Pancreas (tissue), 10 donors: ENCODE results near the gene LARGE2. TPM values are rescaled to one million over a fixed set of nuclear protein-coding genes. Genes with fewer than 3 reads are reported as not detected.
A peak's percentile ranks its signal among the peaks of the same experiment; 100 is the strongest.

ENCODE experiments used
- ATAC-seq, 4 donors: fragments of 200-7000 bp; cut with Tn5 transposase; one replicate each; pipeline versions ENCODE4 v1.8.0 to v1.9.1; 2020; ENCODE audit warnings: mild to moderate bottlenecking in 4 of 4, moderate library complexity in 4 of 4
- DNase-seq, 6 donors: peaks; one replicate each; pipeline ENCODE4 v3.0.0-alpha.2; 2020
- FAIRE-seq: peaks from 2 replicates; lab custom pipeline; 2012; peaks lifted over from hg19 to GRCh38; lab: Jason Lieb, UNC
- H3K27ac ChIP-seq, 4 donors: fragments of 200-600 bp; sonication (generic); 1 replicate in 3 of 4; 2 replicates in 1 of 4; pipeline versions ENCODE4 v1.5.0 to v1.8.0; 2020
- H3K27me3 ChIP-seq, 4 donors: fragments of 200-600 bp; one replicate each; pipeline ENCODE4 v1.8.0; 2021
- H3K36me3 ChIP-seq, 3 donors: fragments of 200-600 bp; sonication (generic) in 1 of 3; one replicate each; pipeline versions ENCODE4 v1.5.0 to v1.8.0; 2020 to 2021
- H3K4me1 ChIP-seq, 3 donors: fragments of 200-600 bp; one replicate each; pipeline ENCODE4 v1.8.0; 2021
- H3K4me3 ChIP-seq, 4 donors: fragments of 200-600 bp; sonication (generic) in 2 of 4; one replicate each; pipeline versions ENCODE4 v1.5.0 to v1.8.0; 2020 to 2021
- H3K9me3 ChIP-seq, 4 donors: fragments of 200-600 bp; one replicate each; pipeline ENCODE4 v1.8.0; 2021
- WGBS, 2 donors: extraction: QIAGEN DNeasy Blood & Tissue Kit; methylation state at CpG; one replicate each; pipeline ENCODE4 v1.1.7; 2013; 5-methylcytosine and 5-hydroxymethylcytosine counted together
- intact Hi-C, 3 donors: fragments of 100-400 bp; cut with DNase I; formaldehyde crosslinking; loops; one replicate each; pipeline versions ENCODE4 v1.11.1 to v1.14.2; 2022
- polyA plus RNA-seq, 2 donors: library from polyadenylated mRNA; stranded (reverse); fragments of 200-250 nt; gene quantifications; one replicate each; pipeline ENCODE4 v1.2.3, GENCODE V29; 2013
- total RNA-seq, 6 donors: library from RNA; stranded (reverse); fragmentation: NEBNext Ultra II Directional in 4 of 6; extraction: Animal tissue kit (Norgen Biotek cat#: 25700) in 4 of 6; gene quantifications; one replicate each; pipeline versions ENCODE4 v1.2.1 to v1.2.4, GENCODE V29; 2021 to 2023
- TF ChIP-seq, protein P1 (sequence below), 4 donors: fragments of 200-600 bp; sonication (generic) in 3 of 4; IDR thresholded peaks; one replicate each; pipeline versions ENCODE4 v1.5.0 to v1.8.0; 2021; ENCODE audit warnings: antibody characterized with exemption in 4 of 4
- donor health status: healthy with polysubstance abuse.
- donor health status: DM: no; HTN: no; CAD: no; lungs with moderate emphysema.
- donor health status: DM: no; HTN: no; CAD: no.
- donor health status: control.
- donor health status: control.
- donor health status: Bipolar disorder and iron deficiency.
- donor health status: DM: yes; HTN: yes; CAD: no.
- donor health status: DM: no; HTN: no; CAD: no.
- donor health status: DM: no; HTN: no; CAD: no.
- donor health status: DM: yes; HTN: yes; CAD: no.

Gene LARGE2
- total and polyA plus RNA-seq, 8 donors, result 9.0 to 48.4 (median 18.2) TPM

DNA sequence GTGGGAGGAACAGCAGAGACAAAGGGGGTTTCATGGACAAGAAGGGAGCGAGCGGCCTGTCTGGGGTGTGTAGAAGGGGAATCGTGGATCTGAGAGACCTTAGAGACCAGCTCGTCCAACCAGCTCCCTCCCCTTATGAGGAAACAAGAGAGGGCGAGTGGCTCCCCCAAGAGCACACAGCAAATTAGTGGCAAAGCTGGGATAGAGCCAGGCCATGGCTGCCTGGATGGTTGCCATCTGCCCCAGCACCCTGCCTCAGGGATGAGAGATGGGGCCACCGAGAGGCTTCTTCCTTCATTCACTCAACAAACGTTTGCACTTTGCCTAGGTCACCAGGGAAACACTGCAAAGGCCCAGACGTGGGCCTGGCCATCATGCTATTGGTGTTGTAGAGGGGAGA, 32.9 kb upstream of the LARGE2 start:
- FAIRE-seq (no peak), DNase-seq (peak in 2 of 6 donors; percentile 26 to 27), ATAC-seq (no peak)
- H3K4me3 ChIP-seq, result no peak overlapping the region
- no peaks in the 10 kb centered on the region for H3K4me1 ChIP-seq
- WGBS, 2 donors, result 85 to 91% methylated on average over 8 of the region's 8 CpGs
- H3K36me3 ChIP-seq, result no peaks in the 10 kb centered on the region
- H3K27ac ChIP-seq, result no peak overlapping the region
- H3K27me3 ChIP-seq, result no peaks in the 10 kb centered on the region
- intact Hi-C loops, result no loop called here
- TF ChIP-seq, protein P1, sequence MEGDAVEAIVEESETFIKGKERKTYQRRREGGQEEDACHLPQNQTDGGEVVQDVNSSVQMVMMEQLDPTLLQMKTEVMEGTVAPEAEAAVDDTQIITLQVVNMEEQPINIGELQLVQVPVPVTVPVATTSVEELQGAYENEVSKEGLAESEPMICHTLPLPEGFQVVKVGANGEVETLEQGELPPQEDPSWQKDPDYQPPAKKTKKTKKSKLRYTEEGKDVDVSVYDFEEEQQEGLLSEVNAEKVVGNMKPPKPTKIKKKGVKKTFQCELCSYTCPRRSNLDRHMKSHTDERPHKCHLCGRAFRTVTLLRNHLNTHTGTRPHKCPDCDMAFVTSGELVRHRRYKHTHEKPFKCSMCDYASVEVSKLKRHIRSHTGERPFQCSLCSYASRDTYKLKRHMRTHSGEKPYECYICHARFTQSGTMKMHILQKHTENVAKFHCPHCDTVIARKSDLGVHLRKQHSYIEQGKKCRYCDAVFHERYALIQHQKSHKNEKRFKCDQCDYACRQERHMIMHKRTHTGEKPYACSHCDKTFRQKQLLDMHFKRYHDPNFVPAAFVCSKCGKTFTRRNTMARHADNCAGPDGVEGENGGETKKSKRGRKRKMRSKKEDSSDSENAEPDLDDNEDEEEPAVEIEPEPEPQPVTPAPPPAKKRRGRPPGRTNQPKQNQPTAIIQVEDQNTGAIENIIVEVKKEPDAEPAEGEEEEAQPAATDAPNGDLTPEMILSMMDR (IDR thresholded peaks at IDR 0.05), result no peak
- H3K9me3 ChIP-seq, result no peaks in the 10 kb centered on the region

DNA sequence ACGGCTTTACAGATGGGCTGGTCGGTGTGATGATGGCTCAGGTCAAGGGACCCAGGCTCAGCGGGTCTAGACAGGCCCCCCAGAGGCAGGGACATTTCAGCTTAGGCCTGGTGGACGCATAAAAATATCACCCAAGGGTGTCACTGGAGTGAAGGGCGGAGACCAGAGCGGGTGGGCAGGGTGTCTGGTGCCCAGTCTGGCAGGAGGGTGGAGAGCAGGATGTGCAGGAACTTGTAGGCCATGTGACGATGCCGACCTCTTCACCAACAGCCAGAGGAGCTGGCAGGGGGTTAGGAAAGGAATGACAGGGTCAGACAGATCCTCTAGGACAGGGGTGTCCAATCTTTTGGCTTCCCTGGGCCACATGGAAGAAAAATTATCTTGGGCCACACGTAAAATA, 32.5 kb upstream of the LARGE2 start:
- 92 to 94% methylated on average over 9 of the region's 9 CpGs for WGBS, 2 donors
- Histone ChIP-seq H3K4me3 (no peak overlapping the region), H3K36me3 (no peaks in the 10 kb centered on the region), H3K4me1 (no peaks in the 10 kb centered on the region), H3K27me3 (no peaks in the 10 kb centered on the region), H3K27ac (no peak overlapping the region), H3K9me3 (no peaks in the 10 kb centered on the region)
- DNase-seq (peak in 2 of 6 donors; percentile 18 to 28), FAIRE-seq (no peak), ATAC-seq (no peak)
- intact Hi-C loops, result no loop called here
- TF ChIP-seq, protein P1 (IDR thresholded peaks at IDR 0.05), result no peak

DNA sequence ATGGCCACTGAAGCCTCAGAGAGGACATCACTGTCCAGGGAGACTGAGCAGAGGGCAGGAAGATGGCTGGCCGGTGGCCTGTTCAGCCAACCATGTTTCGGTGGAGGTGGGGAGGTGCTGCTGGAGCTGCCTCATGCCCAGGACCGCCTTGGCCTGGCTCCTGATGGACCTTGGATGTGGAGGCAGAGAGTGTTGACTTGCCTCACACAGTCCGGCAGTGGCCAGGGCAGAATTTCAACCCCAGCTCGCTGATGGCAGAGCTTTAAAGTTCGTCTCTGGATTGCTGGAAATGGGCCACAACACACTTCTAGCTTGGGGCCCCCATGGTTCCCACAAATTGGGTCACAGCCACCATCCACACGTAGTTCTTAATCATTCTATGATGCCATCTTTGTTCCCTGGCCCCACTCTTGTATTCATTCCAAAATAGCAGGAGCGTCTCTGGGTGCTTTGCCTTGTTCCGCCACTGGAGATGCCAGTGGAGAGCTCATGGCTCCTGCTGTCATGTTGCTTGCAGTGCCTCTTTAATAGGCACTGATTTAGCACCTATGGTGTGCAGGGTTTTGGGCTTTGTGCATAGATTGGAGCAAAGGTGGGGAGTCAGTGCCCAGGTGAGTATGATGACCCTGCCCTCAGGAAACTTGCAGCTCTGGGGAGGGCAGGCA, 31.4 kb upstream of the LARGE2 start:
- Histone ChIP-seq H3K36me3 (no peaks in the 10 kb centered on the region), H3K4me3 (no peak overlapping the region), H3K4me1 (no peaks in the 10 kb centered on the region), H3K9me3 (no peaks in the 10 kb centered on the region), H3K27ac (no peak overlapping the region), H3K27me3 (no peaks in the 10 kb centered on the region)
- peak in 1 of 6 donors; percentile 42 for DNase-seq
- TF ChIP-seq, protein P1 (IDR thresholded peaks at IDR 0.05), result no peak
- ATAC-seq, result no peak
- intact Hi-C loops, result no loop called here
- FAIRE-seq, result no peak
- 80 to 90% methylated on average over 9 of the region's 9 CpGs for WGBS, 2 donors

DNA sequence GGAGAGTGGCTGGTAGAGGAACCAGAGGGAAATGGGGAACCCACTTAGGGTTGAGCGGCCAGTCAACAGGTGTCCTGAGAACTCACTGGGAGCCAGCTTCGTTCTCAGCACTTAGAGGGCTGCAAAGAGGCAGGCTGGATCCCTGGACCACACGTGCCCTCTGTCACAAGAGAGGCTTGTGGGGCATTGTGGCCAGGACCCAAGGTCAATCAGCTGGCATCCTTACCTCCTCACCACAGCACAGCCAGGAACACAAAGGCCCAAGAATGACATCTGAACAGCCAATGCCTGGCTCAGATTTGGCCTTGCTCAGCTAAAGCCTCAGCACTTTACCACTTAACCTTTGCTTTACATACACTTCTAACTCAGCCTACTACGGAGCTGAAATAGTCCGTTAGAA, 29.6 kb upstream of the LARGE2 start:
- Histone ChIP-seq H3K4me1 (peaks cover 0 to 7% (median 0%) of the 10 kb centered on the region in 3 donors), H3K4me3 (no peak overlapping the region), H3K36me3 (no peaks in the 10 kb centered on the region), H3K27ac (no peak overlapping the region), H3K27me3 (no peaks in the 10 kb centered on the region), H3K9me3 (no peaks in the 10 kb centered on the region)
- FAIRE-seq (no peak), ATAC-seq (peak in 1 of 4 donors; percentile 17), DNase-seq (peak in 1 of 6 donors; percentile 29)
- 78% methylated on average over 5 of the region's 5 CpGs for WGBS, 2 donors
- intact Hi-C loops, result no loop called here
- TF ChIP-seq, protein P1 (IDR thresholded peaks at IDR 0.05), result no peak

DNA sequence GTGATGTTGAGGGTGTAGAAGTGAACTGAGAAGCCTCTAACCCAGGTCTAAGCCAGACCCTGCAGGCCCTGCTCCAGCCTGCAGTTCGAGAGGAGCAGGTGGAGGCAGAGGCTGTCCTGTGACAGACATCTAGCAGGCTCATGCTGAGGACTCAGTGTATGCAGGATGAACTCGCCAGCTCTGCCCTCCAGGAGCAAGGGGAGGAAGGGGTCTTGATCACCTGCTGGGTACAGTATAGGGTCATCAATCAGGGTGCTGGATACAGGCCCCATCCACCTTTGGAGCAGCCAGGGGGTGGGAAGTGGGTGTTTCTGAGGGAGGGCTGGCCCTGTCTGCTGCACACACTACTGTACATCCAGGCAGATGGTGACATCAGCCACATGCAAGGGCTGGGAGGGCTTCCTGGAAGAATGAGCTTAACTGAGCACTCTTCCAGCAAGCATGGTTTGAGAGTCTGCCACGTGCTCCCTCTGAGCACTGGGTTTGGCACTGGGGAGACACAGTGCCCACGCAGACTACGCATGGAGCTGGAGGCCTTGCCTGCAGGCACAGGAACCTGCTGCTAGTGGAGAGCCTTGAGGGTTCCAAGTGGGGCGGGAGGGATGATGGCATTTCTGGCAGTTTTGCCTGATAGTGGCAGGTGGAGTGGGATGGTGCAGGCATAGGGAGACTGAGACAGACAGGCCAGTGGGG, 27.8 kb upstream of the LARGE2 start:
- TF ChIP-seq, protein P1 (IDR thresholded peaks at IDR 0.05), result no peak
- Histone ChIP-seq H3K27me3 (no peaks in the 10 kb centered on the region), H3K4me1 (peaks cover 0 to 7% (median 4%) of the 10 kb centered on the region in 3 donors), H3K4me3 (no peak overlapping the region), H3K9me3 (no peaks in the 10 kb centered on the region), H3K27ac (no peak overlapping the region), H3K36me3 (no peaks in the 10 kb centered on the region)
- intact Hi-C loops, result no loop called here
- DNase-seq (peak in 2 of 6 donors; percentile 21 to 52), ATAC-seq (no peak), FAIRE-seq (no peak)
- WGBS, 2 donors, result 86 to 91% methylated on average over 6 of the region's 6 CpGs
